Measurements from ENCODE around the gene ZBTB3. TPM values are rescaled to one million over a fixed set of nuclear protein-coding genes. Genes with fewer than 3 reads are reported as not detected.

ZBTB3 gene
- total RNA-seq, 1 experiment from 2014 or later, result 16.5 TPM

GRCh38 chr11:62787005-62787759 lies 33.2 kb upstream of the ZBTB3 start, which contains the start of gene TMEM179B:
Gene TMEM179B (plus strand): TSS chr11:62787402. CDS start chr11:62787432, 30 bp downstream.
- Histone ChIP-seq H3K9me2 (ENCODE audit: insufficient read depth) (no peaks in the 10 kb centered on the region), H3K9me3 (ENCODE audit: insufficient read depth, low read depth) (no peaks in the 10 kb centered on the region), H3K4me1 (replicated peaks; ENCODE audit: insufficient read depth) (peaks cover 32% of the 10 kb centered on the region), H3K4me3 (peak within 1 kb of the TSS; percentile 60), H3K36me3 (ENCODE audit: low read depth) (peaks cover 19% of the 10 kb centered on the region), H2AFZ (peak within 1 kb of the TSS; percentile 76), H3F3A (ENCODE audit: insufficient read depth, low read depth) (peaks cover 69% of the 10 kb centered on the region), H3K27ac (peak within 1 kb of the TSS; percentile 74), H3K79me2 (ENCODE audit: low read depth) (peaks cover 49% of the 10 kb centered on the region), H4K20me1 (ENCODE audit: insufficient read depth) (peaks cover 13% of the 10 kb centered on the region; the same call in 1 of the 2 replicates), H3K4me2 (peak within 1 kb of the TSS; percentile 80), H3K27me3 (ENCODE audit: insufficient read depth, low read depth) (no peaks in the 10 kb centered on the region)
- peak; percentile 98 for DNase-seq
- intact Hi-C loops (cut with micrococcal nuclease; ENCODE audit: unreplicated experiment), result loop anchor here (1.0 to 5.0 kb wide), 8 partner anchors 18 to 395 kb away; partner anchors contain the start of genes HNRNPUL2, NXF1, SLC3A2 and TTC9C
- BruUV-seq (replicated peaks), result no TSS peak
- ChIA-PET CTCF (interaction anchor here (0.6 to 1.8 kb wide), 13 partner anchors 10 to 915 kb away, joined by 3 to 18 read pairs (median 4); partner anchors contain the start of genes POLR2G, TAF6L and ZBTB3), POLR2A (ENCODE audit: unreplicated experiment) (interaction anchor here (0.6 to 2.1 kb wide), 7 partner anchors 16 to 150 kb away, joined by 3 to 12 read pairs (median 5); partner anchors contain the start of genes C11orf98, CSKMT and TAF6L)
- TF ChIP-seq, protein P1, sequence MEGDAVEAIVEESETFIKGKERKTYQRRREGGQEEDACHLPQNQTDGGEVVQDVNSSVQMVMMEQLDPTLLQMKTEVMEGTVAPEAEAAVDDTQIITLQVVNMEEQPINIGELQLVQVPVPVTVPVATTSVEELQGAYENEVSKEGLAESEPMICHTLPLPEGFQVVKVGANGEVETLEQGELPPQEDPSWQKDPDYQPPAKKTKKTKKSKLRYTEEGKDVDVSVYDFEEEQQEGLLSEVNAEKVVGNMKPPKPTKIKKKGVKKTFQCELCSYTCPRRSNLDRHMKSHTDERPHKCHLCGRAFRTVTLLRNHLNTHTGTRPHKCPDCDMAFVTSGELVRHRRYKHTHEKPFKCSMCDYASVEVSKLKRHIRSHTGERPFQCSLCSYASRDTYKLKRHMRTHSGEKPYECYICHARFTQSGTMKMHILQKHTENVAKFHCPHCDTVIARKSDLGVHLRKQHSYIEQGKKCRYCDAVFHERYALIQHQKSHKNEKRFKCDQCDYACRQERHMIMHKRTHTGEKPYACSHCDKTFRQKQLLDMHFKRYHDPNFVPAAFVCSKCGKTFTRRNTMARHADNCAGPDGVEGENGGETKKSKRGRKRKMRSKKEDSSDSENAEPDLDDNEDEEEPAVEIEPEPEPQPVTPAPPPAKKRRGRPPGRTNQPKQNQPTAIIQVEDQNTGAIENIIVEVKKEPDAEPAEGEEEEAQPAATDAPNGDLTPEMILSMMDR (conservative IDR thresholded peaks at IDR 0.05), result peak; percentile 29
- no peak for TF ChIP-seq EZH2 (IDR thresholded peaks at IDR 0.05; ENCODE audit: low read depth)

- Histone ChIP-seq H3K27ac (peak overlapping the region; percentile 74), H3K9me2 (ENCODE audit: insufficient read depth) (no peaks in the 10 kb centered on the region), H3K27me3 (ENCODE audit: insufficient read depth, low read depth) (no peaks in the 10 kb centered on the region), H3K4me3 (peak overlapping the region; percentile 60), H3K4me2 (peak overlapping the region; percentile 80), H3K36me3 (ENCODE audit: low read depth) (peaks cover 19% of the 10 kb centered on the region), H3K79me2 (ENCODE audit: low read depth) (peaks cover 46% of the 10 kb centered on the region), H2AFZ (peak overlapping the region; percentile 76; the same call in 1 of the 2 replicates), H3K9me3 (ENCODE audit: insufficient read depth, low read depth) (no peaks in the 10 kb centered on the region), H3F3A (ENCODE audit: insufficient read depth, low read depth) (peaks cover 68% of the 10 kb centered on the region), H3K4me1 (replicated peaks; ENCODE audit: insufficient read depth) (peaks cover 29% of the 10 kb centered on the region), H4K20me1 (ENCODE audit: insufficient read depth) (peaks cover 13% of the 10 kb centered on the region; the same call in 1 of the 2 replicates)
- ChIA-PET POLR2A (ENCODE audit: unreplicated experiment) (interaction anchor here (0.5 to 2.1 kb wide), 10 partner anchors 15 to 1159 kb away, joined by 3 to 23 read pairs (median 6); partner anchors contain the start of gene TAF6L), CTCF (interaction anchor here (0.5 to 1.8 kb wide), 11 partner anchors 12 to 916 kb away, joined by 3 to 18 read pairs (median 4); partner anchors contain the start of genes TAF6L and ZBTB3)
- DNase-seq, result peak; percentile 72 to 93
- TF ChIP-seq, protein P1 (conservative IDR thresholded peaks at IDR 0.05), result peak; percentile 96
- no peak for TF ChIP-seq EZH2 (IDR thresholded peaks at IDR 0.05; ENCODE audit: low read depth)
- no TSS peak for BruUV-seq (replicated peaks)
- intact Hi-C loops (cut with micrococcal nuclease; ENCODE audit: unreplicated experiment), result loop anchor here (1.0 to 5.0 kb wide), 9 partner anchors 18 to 394 kb away; partner anchors contain the start of genes HNRNPUL2, NXF1, SLC3A2 and TTC9C
Observed at GRCh38 chr11:62786318-62787004, 32.5 kb upstream of the ZBTB3 start.

DNA sequence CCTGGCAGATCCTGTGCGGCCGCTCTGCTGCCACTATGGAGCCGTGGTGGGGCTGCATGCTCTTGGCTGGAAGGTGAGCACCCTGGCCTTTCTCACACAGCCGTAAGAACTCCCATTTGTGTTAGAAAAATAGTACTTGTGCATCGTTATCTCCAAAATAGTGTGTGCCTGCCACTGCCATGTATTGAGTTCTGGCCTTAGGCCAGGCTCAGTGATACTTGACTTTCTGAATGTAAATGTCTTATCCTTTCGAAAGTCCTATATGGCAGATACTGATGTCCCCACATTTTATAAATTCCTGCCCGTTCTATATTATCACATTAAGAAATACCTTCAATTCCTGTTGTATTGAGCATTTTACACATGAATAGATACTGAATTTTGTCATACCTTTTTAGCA lies 28.8 kb upstream of the ZBTB3 start:
- H3K36me3 ChIP-seq (ENCODE audit: low read depth), result peaks cover 4% of the 10 kb centered on the region
- no TSS peak for BruUV-seq (replicated peaks)

More for the DNA sequence above, 28.8 kb upstream of the ZBTB3 start:
- Histone ChIP-seq H2AFZ (no peak overlapping the region), H3F3A (ENCODE audit: insufficient read depth, low read depth) (peaks cover 36% of the 10 kb centered on the region), H3K4me2 (no peak overlapping the region), H3K9me2 (ENCODE audit: insufficient read depth) (no peaks in the 10 kb centered on the region), H3K79me2 (ENCODE audit: low read depth) (peaks cover 9% of the 10 kb centered on the region; the same call in 1 of the 2 replicates), H4K20me1 (ENCODE audit: insufficient read depth) (no peaks in the 10 kb centered on the region), H3K27me3 (ENCODE audit: insufficient read depth, low read depth) (no peaks in the 10 kb centered on the region), H3K4me3 (no peak overlapping the region), H3K4me1 (replicated peaks; ENCODE audit: insufficient read depth) (peaks cover 9% of the 10 kb centered on the region), H3K27ac (no peak overlapping the region), H3K9me3 (ENCODE audit: insufficient read depth, low read depth) (no peaks in the 10 kb centered on the region)
- TF ChIP-seq, protein P1 (conservative IDR thresholded peaks at IDR 0.05), result no peak
- TF ChIP-seq EZH2 (IDR thresholded peaks at IDR 0.05; ENCODE audit: low read depth), result no peak
- ChIA-PET CTCF (no interaction called here), POLR2A (ENCODE audit: unreplicated experiment) (no interaction called here)
- intact Hi-C loops (cut with micrococcal nuclease; ENCODE audit: unreplicated experiment), result no loop called here
- DNase-seq, result no peak
